HEK293 (cell line): ENCODE results near the gene HPDL.

Experiments used
- GLIS1 ChIP-seq: fragments of 450-650 bp; formaldehyde crosslinking; IDR thresholded peaks from 2 replicates; pipeline ENCODE4 v1.5.1; 2016; ENCODE audit warnings: missing biosample characterization, missing genetic modification characterization
- KLF1 ChIP-seq: fragments of 450-650 bp; formaldehyde crosslinking; IDR thresholded peaks from 2 replicates; pipeline ENCODE4 v1.5.1; 2016; ENCODE audit warnings: missing biosample characterization, missing genetic modification characterization
- MZF1 ChIP-seq: fragments of 450-650 bp; formaldehyde crosslinking; IDR thresholded peaks from 2 replicates; pipeline ENCODE4 v1.5.1; 2017; ENCODE audit warnings: missing biosample characterization, missing genetic modification characterization, borderline replicate concordance
- REST ChIP-seq: fragments of 450-650 bp; formaldehyde crosslinking; IDR thresholded peaks from 2 replicates; pipeline ENCODE4 v1.5.1; 2016; ENCODE audit warnings: missing biosample characterization, missing genetic modification characterization
- WT1 ChIP-seq: fragments of 450-650 bp; formaldehyde crosslinking; IDR thresholded peaks from 2 replicates; pipeline ENCODE4 v1.5.1; 2016; ENCODE audit warnings: missing biosample characterization, missing genetic modification characterization
- YY1 ChIP-seq: fragments of 450-650 bp; formaldehyde crosslinking; IDR thresholded peaks from 2 replicates; pipeline ENCODE4 v1.5.1; 2018; ENCODE audit warnings: missing biosample characterization, missing genetic modification characterization
- ZBTB17 ChIP-seq: fragments of 450-650 bp; formaldehyde crosslinking; IDR thresholded peaks from 2 replicates; pipeline ENCODE4 v1.5.1; 2016; ENCODE audit warnings: missing biosample characterization, missing genetic modification characterization
- ZBTB21 ChIP-seq: fragments of 450-650 bp; formaldehyde crosslinking; IDR thresholded peaks from 2 replicates; pipeline ENCODE4 v1.5.1; 2017; ENCODE audit warnings: missing biosample characterization, missing genetic modification characterization
- ZNF132 ChIP-seq: fragments of 450-650 bp; formaldehyde crosslinking; IDR thresholded peaks from 2 replicates; pipeline ENCODE4 v1.5.1; 2017; ENCODE audit warnings: missing biosample characterization, missing genetic modification characterization, borderline replicate concordance
- ZNF138 ChIP-seq: fragments of 450-650 bp; formaldehyde crosslinking; IDR thresholded peaks from 2 replicates; pipeline ENCODE4 v1.5.1; 2016; ENCODE audit warnings: missing biosample characterization, missing genetic modification characterization, borderline replicate concordance
- ZNF146 ChIP-seq: fragments of 450-650 bp; formaldehyde crosslinking; IDR thresholded peaks from 2 replicates; pipeline ENCODE4 v1.5.1; 2016; ENCODE audit warnings: missing biosample characterization, missing genetic modification characterization
- ZNF169 ChIP-seq: fragments of 450-650 bp; formaldehyde crosslinking; IDR thresholded peaks from 2 replicates; pipeline ENCODE4 v1.5.1; 2016; ENCODE audit warnings: missing biosample characterization, missing genetic modification characterization
- ZNF2 ChIP-seq: fragments of 450-650 bp; formaldehyde crosslinking; IDR thresholded peaks from 2 replicates; pipeline ENCODE4 v1.5.1; 2016; ENCODE audit warnings: missing biosample characterization, missing genetic modification characterization
- ZNF266 ChIP-seq: fragments of 450-650 bp; formaldehyde crosslinking; IDR thresholded peaks from 2 replicates; pipeline ENCODE4 v1.5.1; 2016; ENCODE audit warnings: missing biosample characterization, missing genetic modification characterization, low read depth
- ZNF274 ChIP-seq, 2 experiments: fragments of 200-500 bp in 1 of 2; fragments of 450-650 bp in 1 of 2; sonication (Bioruptor generic) in 1 of 2; formaldehyde crosslinking in 1 of 2; IDR thresholded peaks; 2 replicates each; pipeline versions ENCODE4 v1.5.1 to v1.6.1; 2014 to 2016; ENCODE audit warnings: borderline replicate concordance in 1 of 2, inconsistent platforms in 1 of 2, low read length in 1 of 2, missing biosample characterization in 1 of 2, missing genetic modification characterization in 1 of 2
- ZNF324 ChIP-seq: fragments of 450-650 bp; formaldehyde crosslinking; IDR thresholded peaks from 2 replicates; pipeline ENCODE4 v1.5.1; 2016; ENCODE audit warnings: missing biosample characterization, missing genetic modification characterization
- ZNF335 ChIP-seq: fragments of 450-650 bp; formaldehyde crosslinking; conservative IDR thresholded peaks from 2 replicates; pipeline ENCODE4 v1.5.1; 2016; ENCODE audit warnings: missing biosample characterization, missing genetic modification characterization
- ZNF366 ChIP-seq: fragments of 450-650 bp; formaldehyde crosslinking; conservative IDR thresholded peaks from 2 replicates; pipeline ENCODE4 v1.5.1; 2016; ENCODE audit warnings: missing biosample characterization, missing genetic modification characterization
- ZNF37A ChIP-seq: fragments of 450-650 bp; IDR thresholded peaks from 2 replicates; pipeline ENCODE4 v1.5.1; 2018; ENCODE audit warnings: missing biosample characterization, missing genetic modification characterization
- ZNF394 ChIP-seq: fragments of 450-650 bp; formaldehyde crosslinking; IDR thresholded peaks from 2 replicates; pipeline ENCODE4 v1.5.1; 2016; ENCODE audit warnings: missing biosample characterization, missing genetic modification characterization, mild to moderate bottlenecking, moderate library complexity, borderline replicate concordance
- ZNF518A ChIP-seq: fragments of 450-650 bp; formaldehyde crosslinking; conservative IDR thresholded peaks from 2 replicates; pipeline ENCODE4 v1.5.1; 2016; ENCODE audit warnings: low read depth, missing biosample characterization, missing genetic modification characterization
- ZNF560 ChIP-seq: fragments of 450-650 bp; formaldehyde crosslinking; IDR thresholded peaks from 2 replicates; pipeline ENCODE4 v1.5.1; 2017; ENCODE audit warnings: missing biosample characterization, missing genetic modification characterization, borderline replicate concordance
- ZNF571 ChIP-seq: fragments of 450-650 bp; formaldehyde crosslinking; IDR thresholded peaks from 2 replicates; pipeline ENCODE4 v1.5.0; 2017; ENCODE audit warnings: missing biosample characterization, missing genetic modification characterization
- ZNF660 ChIP-seq: fragments of 450-650 bp; IDR thresholded peaks from 2 replicates; pipeline ENCODE4 v1.5.1; 2018; ENCODE audit warnings: missing biosample characterization, mild to moderate bottlenecking, missing genetic modification characterization
- ZNF704 ChIP-seq: fragments of 450-650 bp; formaldehyde crosslinking; IDR thresholded peaks from 2 replicates; pipeline ENCODE4 v1.5.1; 2016; ENCODE audit warnings: missing biosample characterization, missing genetic modification characterization
- ZNF76 ChIP-seq: fragments of 450-650 bp; formaldehyde crosslinking; IDR thresholded peaks from 2 replicates; pipeline ENCODE4; 2016; ENCODE audit warnings: low read depth, missing biosample characterization, missing genetic modification characterization, borderline replicate concordance
- ZNF791 ChIP-seq: fragments of 450-650 bp; formaldehyde crosslinking; IDR thresholded peaks from 2 replicates; pipeline ENCODE4 v1.5.1; 2016; ENCODE audit warnings: missing biosample characterization, missing genetic modification characterization
- ZSCAN16 ChIP-seq: fragments of 450-650 bp; formaldehyde crosslinking; IDR thresholded peaks from 2 replicates; pipeline ENCODE4 v1.5.1; 2016; ENCODE audit warnings: missing biosample characterization, missing genetic modification characterization
- ZSCAN5A ChIP-seq: fragments of 450-650 bp; formaldehyde crosslinking; IDR thresholded peaks from 2 replicates; pipeline ENCODE4 v1.5.1; 2016; ENCODE audit warnings: missing biosample characterization, missing genetic modification characterization

The HPDL gene

GRCh38 chr1:45304311-45305081 lies 22.2 kb upstream of the HPDL start (continued):
- TF ChIP-seq ZNF704 (tag by site-specific recombination) = no peak
- no peak for TF ChIP-seq ZSCAN5A (tag by site-specific recombination)
- no peak for TF ChIP-seq MZF1
- 0 out of 2 replicates have a peak, but pooled peaks have one; percentile 50 for TF ChIP-seq ZNF660 (tag by site-specific recombination)
- TF ChIP-seq ZNF76 = no peak
- no peak for TF ChIP-seq ZNF366 (tag by site-specific recombination)
- TF ChIP-seq ZBTB17 (tag by site-specific recombination) = no peak
- TF ChIP-seq ZNF138 (tag by site-specific recombination) = no peak
- TF ChIP-seq ZNF394 (tag by site-specific recombination) = no peak
- peak; percentile 41 for TF ChIP-seq ZNF335
- TF ChIP-seq GLIS1 = peak; percentile 54; the same call in 1 of the 2 replicates
- no peak for TF ChIP-seq ZNF560 (tag by site-specific recombination)
- TF ChIP-seq ZNF274 (IDR thresholded peaks at IDR 0.05; ENCODE audit: low read length) = no peak
- no peak for TF ChIP-seq ZNF274 (tag by site-specific recombination; IDR thresholded peaks at IDR 0.05; ENCODE audit: borderline replicate concordance)
- no peak; the same call in 1 of the 2 replicates for TF ChIP-seq ZNF2 (tag by site-specific recombination)
- no peak for TF ChIP-seq REST
- TF ChIP-seq ZNF324 (tag by site-specific recombination) = no peak
- TF ChIP-seq ZSCAN16 (tag by site-specific recombination) = no peak
- TF ChIP-seq ZNF791 (tag by site-specific recombination) = no peak
- TF ChIP-seq ZNF37A = no peak
- TF ChIP-seq ZNF169 = no peak
- no peak for TF ChIP-seq ZBTB21 (tag by site-specific recombination)
- no peak for TF ChIP-seq ZNF571 (tag by site-specific recombination)
- no peak; the same call in 1 of the 2 replicates for TF ChIP-seq YY1 (tag by site-specific recombination)
- TF ChIP-seq ZNF132 (tag by site-specific recombination) = no peak
- no peak for TF ChIP-seq ZNF518A (tag by site-specific recombination)
- no peak for TF ChIP-seq ZNF266
- TF ChIP-seq ZNF146 (tag by site-specific recombination) = no peak
- TF ChIP-seq KLF1 (tag by site-specific recombination) = no peak
- no peak for TF ChIP-seq WT1
